Measurements from ENCODE around the gene UBE2L5. TPM values are rescaled to one million over a fixed set of nuclear protein-coding genes. Genes with fewer than 3 reads are reported as not detected.

The UBE2L5 gene
- total and polyA plus RNA-seq, 2 of the 13 experiments (the other 11 are each of a cell fraction or from before 2014, with no cell fraction given) = 0.13 TPM; not detected in 1

GRCh38 chr13:30388406-30389283 lies 33.6 kb upstream of the UBE2L5 start (continued):
- TF ChIP-seq USF2 (IDR thresholded peaks at IDR 0.05; ENCODE audit: low read depth, low read length) (no peak), USF2 (CRISPR knock-in tag; IDR thresholded peaks at IDR 0.05; ENCODE audit: borderline replicate concordance) (no peak), ZMYM4 (CRISPR knock-in tag; IDR thresholded peaks at IDR 0.05) (0 out of 2 replicates have a peak, but pooled peaks have one; percentile 2), E2F2 (CRISPR knock-in tag; IDR thresholded peaks at IDR 0.05; ENCODE audit: borderline replicate concordance) (no peak), ZNF343 (CRISPR knock-in tag; IDR thresholded peaks at IDR 0.05) (no peak), ZBED4 (CRISPR knock-in tag; IDR thresholded peaks at IDR 0.05; ENCODE audit: borderline replicate concordance) (no peak), KDM4B (CRISPR knock-in tag; IDR thresholded peaks at IDR 0.05) (no peak), ARID4A (CRISPR knock-in tag; IDR thresholded peaks at IDR 0.05; ENCODE audit: borderline replicate concordance) (no peak)
- TF ChIP-seq, protein P1, sequence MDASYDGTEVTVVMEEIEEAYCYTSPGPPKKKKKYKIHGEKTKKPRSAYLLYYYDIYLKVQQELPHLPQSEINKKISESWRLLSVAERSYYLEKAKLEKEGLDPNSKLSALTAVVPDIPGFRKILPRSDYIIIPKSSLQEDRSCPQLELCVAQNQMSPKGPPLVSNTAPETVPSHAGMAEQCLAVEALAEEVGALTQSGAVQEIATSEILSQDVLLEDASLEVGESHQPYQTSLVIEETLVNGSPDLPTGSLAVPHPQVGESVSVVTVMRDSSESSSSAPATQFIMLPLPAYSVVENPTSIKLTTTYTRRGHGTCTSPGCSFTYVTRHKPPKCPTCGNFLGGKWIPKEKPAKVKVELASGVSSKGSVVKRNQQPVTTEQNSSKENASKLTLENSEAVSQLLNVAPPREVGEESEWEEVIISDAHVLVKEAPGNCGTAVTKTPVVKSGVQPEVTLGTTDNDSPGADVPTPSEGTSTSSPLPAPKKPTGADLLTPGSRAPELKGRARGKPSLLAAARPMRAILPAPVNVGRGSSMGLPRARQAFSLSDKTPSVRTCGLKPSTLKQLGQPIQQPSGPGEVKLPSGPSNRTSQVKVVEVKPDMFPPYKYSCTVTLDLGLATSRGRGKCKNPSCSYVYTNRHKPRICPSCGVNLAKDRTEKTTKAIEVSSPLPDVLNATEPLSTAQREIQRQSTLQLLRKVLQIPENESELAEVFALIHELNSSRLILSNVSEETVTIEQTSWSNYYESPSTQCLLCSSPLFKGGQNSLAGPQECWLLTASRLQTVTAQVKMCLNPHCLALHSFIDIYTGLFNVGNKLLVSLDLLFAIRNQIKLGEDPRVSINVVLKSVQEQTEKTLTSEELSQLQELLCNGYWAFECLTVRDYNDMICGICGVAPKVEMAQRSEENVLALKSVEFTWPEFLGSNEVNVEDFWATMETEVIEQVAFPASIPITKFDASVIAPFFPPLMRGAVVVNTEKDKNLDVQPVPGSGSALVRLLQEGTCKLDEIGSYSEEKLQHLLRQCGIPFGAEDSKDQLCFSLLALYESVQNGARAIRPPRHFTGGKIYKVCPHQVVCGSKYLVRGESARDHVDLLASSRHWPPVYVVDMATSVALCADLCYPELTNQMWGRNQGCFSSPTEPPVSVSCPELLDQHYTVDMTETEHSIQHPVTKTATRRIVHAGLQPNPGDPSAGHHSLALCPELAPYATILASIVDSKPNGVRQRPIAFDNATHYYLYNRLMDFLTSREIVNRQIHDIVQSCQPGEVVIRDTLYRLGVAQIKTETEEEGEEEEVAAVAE (CRISPR knock-in tag; IDR thresholded peaks at IDR 0.05; ENCODE audit: borderline replicate concordance) = no peak
- TF ChIP-seq, protein P2, sequence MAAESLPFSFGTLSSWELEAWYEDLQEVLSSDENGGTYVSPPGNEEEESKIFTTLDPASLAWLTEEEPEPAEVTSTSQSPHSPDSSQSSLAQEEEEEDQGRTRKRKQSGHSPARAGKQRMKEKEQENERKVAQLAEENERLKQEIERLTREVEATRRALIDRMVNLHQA (CRISPR knock-in tag; IDR thresholded peaks at IDR 0.05) = no peak

All from HepG2 (cell line).